Measurements from ENCODE around the gene ELK3. TPM values are rescaled to one million over a fixed set of nuclear protein-coding genes. Genes with fewer than 3 reads are reported as not detected.
"Not testable (repeated sequence)": the region's sequence is repeated elsewhere in the genome, so short reads cannot be mapped to it uniquely, and the experiment has no call there.

The ELK3 gene
- total RNA-seq, 2 donors from 2014 or later, result 15.1 to 16.3 TPM

DNA sequence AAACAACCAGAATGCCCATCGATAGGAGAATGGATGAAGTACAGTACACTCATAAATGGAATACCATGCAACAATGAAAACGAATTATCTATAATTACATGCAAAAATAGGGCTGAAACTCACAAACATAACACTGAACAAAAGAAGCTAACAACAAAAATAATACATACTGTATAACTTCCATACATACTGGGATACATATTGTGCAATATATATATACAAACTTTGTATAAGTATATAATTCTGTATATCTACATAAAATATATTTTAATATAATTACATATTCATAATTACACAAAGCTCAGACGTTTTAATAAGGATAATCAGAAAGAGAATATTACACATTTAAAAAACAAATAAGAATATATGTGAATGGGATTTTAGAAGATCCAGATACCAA, 115.9 kb downstream of the ELK3 start:
- H3K36me3 ChIP-seq, result peaks cover 4% of the 10 kb centered on the region
- H3K27ac ChIP-seq, result no peak overlapping the region

DNA sequence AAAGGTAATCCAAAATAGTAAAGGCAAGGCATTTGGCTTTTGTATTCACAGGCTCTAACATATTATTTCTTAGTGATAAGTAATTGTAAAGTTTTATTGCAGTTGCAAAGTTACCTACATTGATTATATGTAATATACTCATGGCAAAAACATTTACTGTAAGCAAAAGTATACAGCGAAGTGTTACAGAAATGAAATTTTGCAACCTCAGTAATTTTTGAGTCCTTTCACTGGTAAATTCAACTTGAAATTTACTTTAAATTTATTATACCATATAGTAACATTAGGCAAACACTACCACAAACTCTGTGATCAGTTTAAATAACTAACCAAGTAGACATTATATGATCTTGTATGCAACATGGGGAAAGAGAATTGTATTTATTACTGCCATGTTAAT, 117.0 kb downstream of the ELK3 start:
- no peak overlapping the region for H3K27ac ChIP-seq
- no peak overlapping the region for H3K4me3 ChIP-seq
- H3K9me3 ChIP-seq, result no peaks in the 10 kb centered on the region
- peaks cover 4% of the 10 kb centered on the region for H3K36me3 ChIP-seq
- H3K27me3 ChIP-seq, result no peaks in the 10 kb centered on the region
- no peak for DNase-seq (ENCODE audit: low spot score)
- TF ChIP-seq, protein P1, sequence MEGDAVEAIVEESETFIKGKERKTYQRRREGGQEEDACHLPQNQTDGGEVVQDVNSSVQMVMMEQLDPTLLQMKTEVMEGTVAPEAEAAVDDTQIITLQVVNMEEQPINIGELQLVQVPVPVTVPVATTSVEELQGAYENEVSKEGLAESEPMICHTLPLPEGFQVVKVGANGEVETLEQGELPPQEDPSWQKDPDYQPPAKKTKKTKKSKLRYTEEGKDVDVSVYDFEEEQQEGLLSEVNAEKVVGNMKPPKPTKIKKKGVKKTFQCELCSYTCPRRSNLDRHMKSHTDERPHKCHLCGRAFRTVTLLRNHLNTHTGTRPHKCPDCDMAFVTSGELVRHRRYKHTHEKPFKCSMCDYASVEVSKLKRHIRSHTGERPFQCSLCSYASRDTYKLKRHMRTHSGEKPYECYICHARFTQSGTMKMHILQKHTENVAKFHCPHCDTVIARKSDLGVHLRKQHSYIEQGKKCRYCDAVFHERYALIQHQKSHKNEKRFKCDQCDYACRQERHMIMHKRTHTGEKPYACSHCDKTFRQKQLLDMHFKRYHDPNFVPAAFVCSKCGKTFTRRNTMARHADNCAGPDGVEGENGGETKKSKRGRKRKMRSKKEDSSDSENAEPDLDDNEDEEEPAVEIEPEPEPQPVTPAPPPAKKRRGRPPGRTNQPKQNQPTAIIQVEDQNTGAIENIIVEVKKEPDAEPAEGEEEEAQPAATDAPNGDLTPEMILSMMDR (IDR thresholded peaks at IDR 0.05), result no peak
- peaks cover 0 to 8% of the 10 kb centered on the region in 2 donors for H3K4me1 ChIP-seq

More for the DNA sequence above, 115.9 kb downstream of the ELK3 start:
- H3K9me3 ChIP-seq, result no peaks in the 10 kb centered on the region
- no peak for DNase-seq (ENCODE audit: low spot score)
- no peak overlapping the region for H3K4me3 ChIP-seq
- TF ChIP-seq, protein P1 (IDR thresholded peaks at IDR 0.05), result no peak
- H3K4me1 ChIP-seq, result peaks cover 0 to 8% of the 10 kb centered on the region in 2 donors
- no peaks in the 10 kb centered on the region for H3K27me3 ChIP-seq

DNA sequence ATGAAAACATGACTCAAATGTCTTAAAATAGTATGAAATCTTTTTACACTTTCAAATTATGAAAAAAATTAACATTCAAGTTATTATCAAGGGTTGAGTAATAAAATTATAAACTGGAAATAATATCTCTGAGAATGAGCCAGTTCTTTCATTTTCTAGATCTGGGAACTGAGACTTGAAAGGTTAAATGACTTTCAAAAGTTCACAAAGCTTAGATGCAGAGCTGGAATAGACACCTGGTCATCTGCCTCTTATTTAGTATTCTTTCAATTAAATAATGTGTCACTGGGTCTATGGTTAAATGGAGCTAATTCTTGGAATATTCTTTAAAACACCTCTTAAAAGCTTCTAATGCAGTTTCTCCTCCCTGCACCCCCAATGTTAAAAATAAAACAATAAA, 119.4 kb downstream of the ELK3 start:
- Histone ChIP-seq H3K36me3 (peaks cover 4% of the 10 kb centered on the region), H3K4me1 (peaks cover 0 to 8% of the 10 kb centered on the region in 2 donors), H3K9me3 (no peaks in the 10 kb centered on the region), H3K27ac (no peak overlapping the region), H3K27me3 (no peaks in the 10 kb centered on the region), H3K4me3 (no peak overlapping the region)
- no peak for DNase-seq (ENCODE audit: low spot score)
- TF ChIP-seq, protein P1 (IDR thresholded peaks at IDR 0.05), result no peak

DNA sequence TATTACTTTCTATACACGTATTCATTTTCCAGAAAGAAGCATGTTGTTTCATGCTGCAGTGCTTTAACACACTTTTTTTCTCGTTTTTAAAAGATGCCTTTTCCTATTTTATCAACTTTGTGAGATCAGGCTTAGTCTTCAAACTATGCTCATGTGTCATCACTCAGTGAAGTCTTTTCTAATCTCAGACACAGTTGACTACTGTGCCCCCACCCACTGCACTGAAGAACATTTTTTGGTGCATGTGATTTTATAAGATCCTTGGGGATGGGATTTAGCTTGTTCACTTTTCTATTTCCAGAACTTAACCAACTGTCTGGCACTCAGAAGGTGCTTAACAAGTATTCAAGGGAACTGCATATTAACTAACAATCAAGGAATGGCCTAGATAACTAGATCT, 120.5 kb downstream of the ELK3 start:
- Histone ChIP-seq H3K9me3 (no peaks in the 10 kb centered on the region), H3K36me3 (peaks cover 4% of the 10 kb centered on the region), H3K4me1 (peaks cover 0 to 8% of the 10 kb centered on the region in 2 donors), H3K27me3 (no peaks in the 10 kb centered on the region), H3K4me3 (no peak overlapping the region), H3K27ac (no peak overlapping the region)
- DNase-seq (ENCODE audit: low spot score), result no peak
- TF ChIP-seq, protein P1 (IDR thresholded peaks at IDR 0.05), result no peak

GRCh38 chr12:96315741-96316481, 121.7 kb downstream of the ELK3 start:
- not testable (repeated sequence) for H3K4me1 ChIP-seq; H3K27me3 ChIP-seq; DNase-seq (ENCODE audit: low spot score); H3K9me3 ChIP-seq; H3K36me3 ChIP-seq
- Histone ChIP-seq H3K4me3 (peak overlapping the region; percentile 32 to 42), H3K27ac (peak overlapping the region; percentile 35 to 40)

DNA sequence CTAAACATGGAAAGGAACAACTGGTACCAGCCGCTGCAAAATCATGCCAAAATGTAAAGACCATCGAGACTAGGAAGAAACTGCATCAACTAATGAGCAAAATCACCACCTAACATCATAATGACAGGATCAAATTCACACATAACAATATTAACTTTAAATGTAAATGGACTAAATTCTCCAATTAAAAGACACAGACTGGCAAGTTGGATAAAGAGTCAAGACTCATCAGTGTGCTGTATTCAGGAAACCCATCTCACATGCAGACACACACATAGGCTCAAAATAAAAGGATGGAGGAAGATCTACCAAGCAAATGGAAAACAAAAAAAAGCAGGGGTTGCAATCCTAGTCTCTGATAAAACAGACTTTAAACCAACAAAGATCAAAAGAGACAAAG, 123.6 kb downstream of the ELK3 start:
- not testable (repeated sequence) for H3K9me3 ChIP-seq; H3K27ac ChIP-seq; H3K36me3 ChIP-seq; H3K27me3 ChIP-seq; DNase-seq (ENCODE audit: low spot score); H3K4me3 ChIP-seq; H3K4me1 ChIP-seq

Other genes with a start within 250 kb of the ELK3 start
- gene HAL, start 198.0 kb upstream of the ELK3 start, total RNA-seq, result under 1 TPM; 0.24 to 0.93 TPM
- 10 to 100 TPM; 42.3 to 45.5 TPM for gene LTA4H, start 158.8 kb upstream of the ELK3 start, total RNA-seq
- gene CDK17, start 206.1 kb downstream of the ELK3 start, total RNA-seq, result 10 to 100 TPM; 20.9 to 27.1 TPM

Data from right atrium auricular region (tissue), 2 donors.